Activated naive CD8-positive, alpha-beta T cell treated with anti-CD3 and anti-CD28 coated beads, Interleukin-2, amount 10 ng/mL, durations not matched to agents 7 days and 5 days (primary cell): ENCODE measurements around the gene DGCR6L. TPM values are rescaled to one million over a fixed set of nuclear protein-coding genes. Genes with fewer than 3 reads are reported as not detected.
"Not testable (repeated sequence)": the region's sequence is repeated elsewhere in the genome, so short reads cannot be mapped to it uniquely, and the experiment has no call there.

Source experiments
- ATAC-seq: fragments of 150-1000 bp; cut with Tn5 transposase; one replicate; pipeline ENCODE4 v1.10.0; 2021; ENCODE audit warnings: low read depth, moderate library complexity
- POLR2A ChIA-PET: fragments of 350-600 bp; sonication (Branson Sonifier 250); formaldehyde crosslinking; loops from one replicate; lab custom pipeline; 2021; ENCODE audit warnings: antibody characterized with exemption; lab: Charles Lee
- DNase-seq: peaks from one replicate; pipeline ENCODE4 v3.0.0; 2021
- H3K27ac Mint-ChIP-seq: one replicate; pipeline ENCODE4 v1.8.0; 2022; ENCODE audit warnings: mild to moderate bottlenecking, mixed read lengths
- H3K27me3 Mint-ChIP-seq: one replicate; pipeline ENCODE4 v1.8.0; 2022; ENCODE audit warnings: mild to moderate bottlenecking, moderate library complexity, mixed read lengths
- H3K36me3 Mint-ChIP-seq: one replicate; pipeline ENCODE4 v1.8.0; 2021; ENCODE audit warnings: mild to moderate bottlenecking, mixed read lengths
- H3K4me1 Mint-ChIP-seq: one replicate; pipeline ENCODE4 v1.8.0; 2021; ENCODE audit warnings: mixed read lengths
- H3K4me3 Mint-ChIP-seq: one replicate; pipeline ENCODE4 v1.8.0; 2022; ENCODE audit warnings: mild to moderate bottlenecking, moderate library complexity, mixed read lengths
- H3K9me3 Mint-ChIP-seq: one replicate; pipeline ENCODE4 v1.8.0; 2021; ENCODE audit warnings: mixed read lengths
- total RNA-seq, 2 experiments: library from RNA; stranded (reverse); gene quantifications; one replicate each; pipeline ENCODE4 v1.2.3, GENCODE V29; 2021

DGCR6L gene
- total RNA-seq, 2 experiments from 2014 or later: 39.7 to 45.7 TPM

DNA sequence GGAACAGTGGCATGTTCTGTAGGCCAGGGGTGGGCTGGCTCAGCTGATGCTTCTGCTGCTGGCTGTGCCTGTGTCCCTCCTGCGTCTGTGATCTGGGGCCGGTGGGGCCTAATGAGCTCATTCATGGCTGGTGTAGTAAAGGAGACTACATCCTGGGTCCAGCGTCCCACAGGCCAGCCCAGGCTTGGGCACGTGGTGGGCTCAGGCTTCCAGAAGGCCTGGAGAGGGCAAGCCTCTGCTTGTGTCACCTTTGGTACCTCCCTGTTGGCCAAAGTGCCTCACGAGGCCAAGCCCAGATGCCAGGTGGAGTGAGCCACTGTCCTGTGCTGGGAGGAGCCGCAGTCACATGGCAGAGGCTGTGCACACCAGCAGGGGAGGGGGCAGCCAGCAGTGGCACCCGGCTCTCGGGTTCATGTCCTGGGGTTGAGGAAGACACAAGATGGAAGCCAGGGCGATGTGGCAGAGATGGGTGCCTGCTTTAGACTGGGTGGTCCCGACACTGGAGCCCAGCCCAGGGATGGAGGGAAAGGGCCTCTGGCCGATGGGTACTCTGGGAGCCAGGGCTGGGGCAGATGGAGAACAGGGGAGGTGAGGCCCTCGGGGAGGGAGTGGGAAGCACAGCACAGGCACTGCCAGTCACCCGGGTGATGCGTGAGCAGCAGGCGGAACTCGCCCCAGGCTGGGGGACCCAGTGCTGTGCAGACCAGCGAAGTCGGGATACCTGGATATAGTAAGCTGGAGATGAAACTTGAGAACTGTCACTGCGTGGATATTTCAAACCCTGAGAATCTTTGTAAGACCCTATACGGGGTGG, 8.4 kb downstream of the DGCR6L start:
- H3K4me1 Mint-ChIP-seq, DNase-seq, ATAC-seq, H3K36me3 Mint-ChIP-seq, H3K9me3 Mint-ChIP-seq, H3K4me3 Mint-ChIP-seq, H3K27ac Mint-ChIP-seq, POLR2A ChIA-PET, H3K27me3 Mint-ChIP-seq: not testable (repeated sequence)

DNA sequence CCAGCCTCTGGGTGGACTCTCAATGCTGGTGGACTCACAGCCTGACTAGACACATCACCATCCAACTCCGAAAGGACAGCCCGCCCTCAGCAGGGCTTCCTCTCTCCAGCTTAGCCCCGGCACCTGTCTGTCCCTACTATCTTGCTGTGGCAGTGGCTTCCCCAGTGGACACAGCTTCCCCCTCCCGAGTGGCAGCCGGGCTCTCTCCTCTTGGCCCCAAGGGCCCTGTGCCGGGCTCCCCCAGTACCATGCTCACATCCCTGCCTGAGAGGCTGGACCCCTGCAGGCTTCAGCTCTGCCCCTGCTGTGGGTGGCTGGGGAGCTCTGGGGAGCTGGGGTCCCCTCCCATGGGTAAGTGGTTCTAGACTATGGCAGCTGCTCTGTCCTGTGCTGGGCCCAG, 9.1 kb downstream of the DGCR6L start:
- not testable (repeated sequence) for H3K9me3 Mint-ChIP-seq, DNase-seq

DNA sequence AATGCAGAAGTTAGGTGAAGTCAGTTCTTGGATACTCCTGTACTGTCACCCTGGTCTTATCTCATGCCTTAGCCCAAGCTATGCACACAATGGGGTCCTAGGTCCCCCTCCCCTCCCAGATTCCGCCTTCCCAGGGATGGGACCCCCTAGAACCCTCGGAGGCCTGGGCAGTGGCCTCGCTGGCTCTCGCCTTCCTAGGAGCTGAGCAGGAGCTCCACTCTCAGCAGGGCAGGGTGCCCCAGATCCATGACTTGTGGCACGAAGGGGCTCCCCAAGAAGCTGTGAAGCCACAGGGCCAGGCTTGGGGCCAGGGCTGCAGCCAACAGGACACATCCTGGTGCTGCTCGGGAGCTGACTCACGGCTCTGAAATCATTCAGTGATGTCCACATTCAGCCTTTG, 9.7 kb downstream of the DGCR6L start:
- H3K9me3 Mint-ChIP-seq, H3K27me3 Mint-ChIP-seq, POLR2A ChIA-PET, H3K4me1 Mint-ChIP-seq, H3K36me3 Mint-ChIP-seq, DNase-seq, ATAC-seq, H3K4me3 Mint-ChIP-seq, H3K27ac Mint-ChIP-seq: not testable (repeated sequence)

More for the DNA sequence above, 9.1 kb downstream of the DGCR6L start:
- H3K27me3 Mint-ChIP-seq, H3K4me3 Mint-ChIP-seq, H3K36me3 Mint-ChIP-seq, POLR2A ChIA-PET, H3K4me1 Mint-ChIP-seq, H3K27ac Mint-ChIP-seq, ATAC-seq: not testable (repeated sequence)

DNA sequence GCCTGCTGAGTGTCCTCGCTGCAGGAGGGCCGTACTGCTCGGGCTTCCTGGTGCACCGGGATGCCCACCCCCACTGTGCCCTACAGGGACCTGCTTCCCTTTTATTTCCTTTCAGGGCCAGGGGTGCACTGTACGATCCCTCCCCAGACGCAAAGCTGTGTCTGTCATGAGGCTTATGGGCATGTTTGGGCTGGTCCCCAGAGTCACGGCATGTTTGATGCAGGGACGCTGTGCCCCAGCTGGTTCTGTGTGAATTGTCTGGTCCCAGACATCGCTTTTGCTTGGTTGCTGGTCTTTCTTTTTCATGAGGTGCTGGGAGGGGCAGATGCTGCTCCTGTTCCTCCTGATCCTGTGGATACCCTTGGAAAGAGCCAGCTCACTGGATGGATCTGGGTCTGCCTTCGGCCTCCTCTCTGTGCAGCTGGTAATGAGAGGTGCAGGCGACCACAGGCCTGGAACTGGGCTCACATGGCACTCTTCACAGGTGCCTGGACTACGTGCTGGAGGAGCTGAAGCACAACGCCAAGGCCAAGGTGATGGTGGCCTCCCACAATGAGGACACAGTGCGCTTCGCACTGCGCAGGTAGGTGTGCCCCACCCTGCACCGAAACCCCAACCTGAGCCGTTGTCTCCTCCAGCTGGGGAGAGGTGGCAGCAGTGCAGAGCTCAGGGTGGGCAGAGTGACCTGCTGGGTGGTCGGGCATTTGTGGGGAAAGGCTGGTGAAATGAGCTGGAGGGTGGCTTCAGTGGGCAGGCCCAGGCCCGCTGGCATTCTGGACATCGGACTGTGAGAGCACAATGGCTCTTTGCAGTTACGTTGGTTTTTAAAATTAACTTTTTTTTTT, 10.8 kb downstream of the DGCR6L start:
- POLR2A ChIA-PET, H3K9me3 Mint-ChIP-seq, ATAC-seq, H3K4me1 Mint-ChIP-seq, H3K4me3 Mint-ChIP-seq, DNase-seq, H3K36me3 Mint-ChIP-seq, H3K27ac Mint-ChIP-seq, H3K27me3 Mint-ChIP-seq: not testable (repeated sequence)

DNA sequence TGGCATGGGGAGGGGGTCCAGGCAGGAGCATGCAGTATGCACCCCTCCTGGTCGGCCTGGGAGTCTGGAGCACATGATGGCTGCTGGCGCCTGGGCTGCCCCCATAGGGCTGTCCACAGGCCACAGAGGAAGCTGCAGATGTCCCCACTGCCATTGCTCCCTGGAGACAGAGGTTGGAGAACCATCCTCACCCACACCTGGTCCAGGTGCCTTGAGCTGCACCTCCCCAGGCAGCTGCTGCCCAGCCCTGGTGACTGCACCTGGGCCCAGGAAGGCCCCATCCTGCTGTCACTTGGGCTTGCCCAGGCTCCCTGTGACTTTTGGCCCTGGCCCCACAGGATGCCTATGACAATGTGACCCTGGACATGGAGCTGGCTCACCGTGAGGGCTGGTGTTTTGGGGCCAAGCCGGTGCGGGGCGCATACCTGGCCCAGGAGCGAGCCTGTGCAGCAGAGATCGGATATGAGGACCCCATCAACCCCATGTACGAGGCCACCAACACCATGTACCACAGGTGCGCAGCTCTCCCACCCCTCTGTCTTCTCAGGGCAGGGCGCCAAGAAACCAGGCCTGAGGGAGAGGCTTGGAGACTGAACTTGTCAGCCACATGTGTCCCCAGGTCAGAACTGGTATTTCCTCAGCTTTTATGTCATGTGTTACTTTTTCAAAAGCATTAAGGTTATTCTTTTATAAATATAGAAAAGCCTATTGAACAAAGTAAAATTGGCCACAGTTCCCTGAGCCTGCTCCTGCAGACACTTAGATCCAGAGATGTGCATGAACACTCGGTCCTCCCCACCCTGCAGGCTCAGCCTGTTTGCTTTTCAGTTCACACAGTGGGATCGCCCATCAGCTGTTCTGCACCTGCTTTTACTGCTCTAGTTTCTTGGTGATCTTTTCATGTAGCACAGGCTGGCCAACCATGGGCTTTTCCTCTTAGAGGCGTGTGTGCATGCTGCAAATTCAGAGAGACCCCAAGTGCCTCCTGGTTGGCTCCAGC, 12.1 kb downstream of the DGCR6L start:
- ATAC-seq, H3K36me3 Mint-ChIP-seq, H3K27me3 Mint-ChIP-seq, H3K4me3 Mint-ChIP-seq, DNase-seq, H3K27ac Mint-ChIP-seq, H3K4me1 Mint-ChIP-seq, H3K9me3 Mint-ChIP-seq: not testable (repeated sequence)
- POLR2A ChIA-PET: interaction anchor here (1.4 kb wide), 1 partner anchor 12 kb away, joined by 4 read pairs; the partner anchor contains the start of gene DGCR6L

DNA sequence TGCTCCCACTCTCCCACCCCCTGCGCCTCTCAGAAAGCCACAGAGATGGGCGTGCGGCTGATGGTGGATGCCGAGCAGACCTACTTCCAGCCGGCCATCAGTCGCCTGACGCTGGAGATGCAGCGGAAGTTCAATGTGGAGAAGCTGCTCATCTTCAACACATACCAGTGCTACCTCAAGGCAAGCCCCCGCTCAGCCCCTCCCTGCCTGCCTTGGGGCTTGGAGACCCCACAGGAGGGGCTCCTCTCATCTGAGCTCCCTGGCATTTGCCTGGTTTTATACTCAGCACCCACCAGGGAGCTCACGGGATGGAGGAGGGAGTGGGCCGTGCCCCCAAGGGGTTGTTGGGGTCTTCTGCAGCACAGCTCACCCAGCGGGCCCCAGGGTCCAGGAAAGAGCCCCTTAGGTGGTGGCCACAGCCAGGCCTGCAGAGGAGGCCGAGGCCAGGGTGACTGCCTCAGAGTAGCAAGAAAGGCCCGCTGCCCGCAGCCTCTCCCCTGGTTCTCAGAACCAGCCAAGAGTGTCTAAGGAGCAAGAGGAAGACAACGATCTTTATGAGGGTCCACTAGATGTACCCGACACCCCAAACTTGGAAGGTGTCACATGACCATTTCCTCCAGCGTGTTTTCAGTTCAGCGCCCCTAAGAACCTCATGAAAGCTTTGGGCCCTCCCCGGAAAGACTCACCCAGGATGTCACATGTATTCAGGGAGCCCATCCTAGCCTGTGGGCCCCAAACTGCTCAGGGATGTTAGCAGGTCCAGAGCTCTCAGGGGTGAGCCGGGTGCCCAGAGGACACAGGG, 13.0 kb downstream of the DGCR6L start:
- not testable (repeated sequence) for DNase-seq, H3K27ac Mint-ChIP-seq, H3K4me3 Mint-ChIP-seq, H3K9me3 Mint-ChIP-seq, H3K36me3 Mint-ChIP-seq, H3K27me3 Mint-ChIP-seq, H3K4me1 Mint-ChIP-seq
- POLR2A ChIA-PET: interaction anchor here (1.4 kb wide), 1 partner anchor 13 kb away, joined by 4 read pairs; the partner anchor contains the start of gene DGCR6L
- ATAC-seq: peak; percentile 28

DNA sequence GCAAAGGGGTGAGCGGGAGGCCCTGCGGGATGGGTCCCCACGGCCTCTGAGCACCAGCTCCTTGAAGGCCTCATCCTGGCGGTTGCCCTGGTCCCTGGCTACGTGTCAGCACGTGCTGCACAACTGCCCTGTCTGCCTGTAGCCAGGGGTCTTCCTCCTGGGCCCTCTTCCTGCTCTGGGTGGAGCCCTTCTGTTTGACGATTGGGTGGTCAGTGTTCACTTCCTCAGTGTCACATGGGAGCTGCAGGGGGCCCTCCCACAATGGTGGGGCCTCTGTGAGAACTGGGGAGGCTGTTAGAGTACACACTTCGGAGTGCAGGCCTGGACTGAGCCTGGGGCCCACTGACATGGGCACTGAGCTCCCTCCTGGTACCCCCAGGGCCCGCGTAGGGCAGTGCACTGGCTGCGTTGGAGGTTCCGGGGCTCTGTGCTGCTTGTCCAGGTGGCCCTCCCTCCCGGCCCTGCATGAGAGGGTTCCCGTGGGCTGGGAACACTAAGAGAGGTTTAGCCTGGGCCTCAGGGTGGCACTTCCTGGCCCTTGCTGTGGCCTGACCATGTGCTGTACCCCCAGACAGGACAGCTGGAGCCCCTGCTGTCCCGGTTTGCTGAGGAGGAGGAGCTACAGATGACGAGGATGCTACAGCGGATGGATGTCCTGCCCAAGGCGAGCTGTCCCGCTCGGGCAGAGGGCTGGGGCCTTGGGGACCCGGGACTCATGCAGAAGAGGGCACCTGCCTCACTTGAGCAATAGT, 13.8 kb downstream of the DGCR6L start:
- DNase-seq (no peak), ATAC-seq (peak; percentile 41)
- H3K9me3 Mint-ChIP-seq: no peaks in the 10 kb centered on the region
- peaks cover 10% of the 10 kb centered on the region for H3K27me3 Mint-ChIP-seq
- H3K4me1 Mint-ChIP-seq: peaks cover 1% of the 10 kb centered on the region
- POLR2A ChIA-PET: interaction anchor here (1.4 kb wide), 1 partner anchor 14 kb away, joined by 4 read pairs; the partner anchor contains the start of gene DGCR6L
- H3K36me3 Mint-ChIP-seq: no peaks in the 10 kb centered on the region
- H3K4me3 Mint-ChIP-seq: no peak overlapping the region
- no peak overlapping the region for H3K27ac Mint-ChIP-seq

DNA sequence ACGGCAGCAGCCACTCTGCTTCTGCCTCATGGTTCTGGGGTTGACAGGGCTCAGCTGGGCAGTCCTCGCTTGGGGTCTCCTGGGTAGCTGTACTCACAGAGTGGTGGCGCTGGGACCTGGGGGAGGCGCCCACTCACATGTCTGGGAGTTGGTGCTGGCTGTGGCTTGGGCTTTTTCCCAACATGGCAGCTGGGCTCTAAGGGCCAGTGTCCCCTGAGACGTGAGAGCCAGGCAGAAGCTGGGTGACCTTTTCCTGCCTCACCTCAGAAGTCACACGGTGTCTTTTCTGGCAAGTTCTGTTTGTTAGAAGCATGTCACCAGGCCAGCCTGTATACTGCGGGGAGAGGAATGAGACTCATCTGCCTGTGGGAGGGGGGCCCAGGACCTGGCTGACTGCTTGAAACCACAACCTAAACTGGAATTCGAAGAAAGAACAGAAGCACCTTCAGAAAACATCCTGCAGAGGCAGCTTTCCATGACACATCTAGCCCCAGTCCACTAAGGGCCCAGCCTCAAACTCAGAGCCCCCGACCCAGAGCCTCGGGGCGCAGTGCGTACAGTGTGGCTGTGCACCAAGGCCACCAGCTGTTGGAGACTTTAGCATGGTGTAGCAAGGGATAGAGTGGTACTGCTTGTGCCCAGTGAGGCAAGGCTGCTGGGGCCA, 14.5 kb downstream of the DGCR6L start:
- H3K4me3 Mint-ChIP-seq, H3K36me3 Mint-ChIP-seq, POLR2A ChIA-PET, H3K4me1 Mint-ChIP-seq, ATAC-seq, H3K9me3 Mint-ChIP-seq, DNase-seq, H3K27ac Mint-ChIP-seq: not testable (repeated sequence)
- H3K27me3 Mint-ChIP-seq: peaks cover 17% of the 10 kb centered on the region

DNA sequence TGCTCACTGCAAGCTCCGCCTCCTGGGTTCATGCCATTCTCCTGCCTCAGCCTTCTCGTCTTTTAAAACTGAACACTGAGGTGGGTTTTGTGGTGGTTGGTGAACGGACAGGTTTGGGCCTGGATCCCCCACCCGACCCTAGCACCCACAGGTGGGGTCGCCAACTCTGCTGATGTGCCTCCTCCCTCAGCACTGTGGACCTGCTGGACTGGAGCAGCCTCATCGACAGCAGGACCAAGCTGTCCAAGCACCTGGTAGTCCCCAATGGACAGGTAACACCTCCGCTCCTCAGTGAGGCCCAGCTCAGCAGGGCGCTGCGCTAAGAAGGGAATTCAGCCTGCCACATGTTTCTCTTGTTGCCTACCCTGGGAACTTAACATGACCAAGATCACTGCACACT, 15.2 kb downstream of the DGCR6L start:
- H3K4me1 Mint-ChIP-seq: peaks cover 1% of the 10 kb centered on the region
- ATAC-seq: no peak
- POLR2A ChIA-PET: no interaction called here
- H3K36me3 Mint-ChIP-seq: no peaks in the 10 kb centered on the region
- H3K4me3 Mint-ChIP-seq: no peak overlapping the region
- H3K9me3 Mint-ChIP-seq: no peaks in the 10 kb centered on the region
- DNase-seq: no peak
- H3K27me3 Mint-ChIP-seq: peaks cover 20% of the 10 kb centered on the region
- no peak overlapping the region for H3K27ac Mint-ChIP-seq

DNA sequence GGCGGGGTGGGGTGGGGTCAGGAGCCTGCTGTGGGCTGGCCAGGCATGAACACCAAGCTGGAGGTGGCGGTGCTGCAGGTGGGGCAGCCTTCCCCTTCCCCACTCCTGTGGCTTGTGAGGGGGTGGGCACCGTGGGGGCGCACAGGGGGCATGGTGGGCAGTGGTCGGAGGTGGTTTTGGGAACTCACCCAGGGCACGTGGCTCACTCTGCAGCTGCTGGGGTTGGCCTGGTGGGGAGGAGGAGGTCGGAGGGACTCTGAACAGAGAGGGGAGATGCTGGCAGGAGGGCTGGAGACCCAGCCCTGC, 16.7 kb downstream of the DGCR6L start:
- POLR2A ChIA-PET, H3K4me3 Mint-ChIP-seq, DNase-seq, H3K9me3 Mint-ChIP-seq, H3K4me1 Mint-ChIP-seq, H3K27ac Mint-ChIP-seq, ATAC-seq, H3K36me3 Mint-ChIP-seq: not testable (repeated sequence)
- peaks cover 20% of the 10 kb centered on the region for H3K27me3 Mint-ChIP-seq

DNA sequence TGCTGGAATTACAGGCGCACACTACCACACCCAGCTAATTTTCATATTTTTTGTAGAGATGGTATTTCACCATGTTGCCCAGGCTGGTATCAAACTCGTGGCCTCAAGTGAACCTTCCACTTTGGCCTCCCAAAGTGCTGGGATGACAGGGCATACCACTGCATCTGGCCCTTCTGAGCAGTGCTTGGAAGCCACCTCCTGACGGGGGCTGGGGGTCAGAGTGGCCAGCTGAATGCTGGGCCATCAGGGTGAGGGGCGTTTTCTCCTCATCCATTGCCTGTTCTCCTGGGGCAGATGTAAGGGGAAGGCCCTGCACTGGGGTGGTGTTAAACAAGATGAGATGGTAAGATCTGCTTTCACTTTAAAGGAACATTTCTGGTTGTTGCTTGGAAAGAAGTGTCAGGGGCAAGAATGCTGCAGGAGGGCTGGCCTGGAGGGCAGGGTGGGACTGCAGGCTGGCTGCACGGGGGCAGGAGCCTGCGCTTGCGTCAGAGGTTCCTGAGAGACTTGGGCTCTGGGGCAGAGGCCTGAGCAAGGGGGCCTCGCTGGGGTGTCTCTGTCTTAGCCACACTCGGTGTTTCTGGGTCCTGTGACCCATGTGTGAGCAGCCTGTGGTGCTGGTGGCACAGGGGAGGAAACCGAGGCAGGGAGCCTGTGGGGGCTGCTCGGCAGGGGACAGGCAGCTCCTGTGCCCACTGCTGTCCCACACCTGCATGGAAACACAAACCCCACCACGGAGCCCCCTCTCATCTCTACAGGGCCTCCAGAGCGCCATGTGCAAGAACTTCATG, 17.2 kb downstream of the DGCR6L start:
- H3K4me1 Mint-ChIP-seq: peaks cover 1% of the 10 kb centered on the region
- DNase-seq (no peak), ATAC-seq (no peak)
- no peaks in the 10 kb centered on the region for H3K9me3 Mint-ChIP-seq
- no peak overlapping the region for H3K27ac Mint-ChIP-seq
- H3K27me3 Mint-ChIP-seq: peaks cover 20% of the 10 kb centered on the region
- no peak overlapping the region for H3K4me3 Mint-ChIP-seq
- POLR2A ChIA-PET: no interaction called here
- H3K36me3 Mint-ChIP-seq: no peaks in the 10 kb centered on the region
